HepG2 (cell line): ENCODE results near the gene STX7. TPM values are rescaled to one million over a fixed set of nuclear protein-coding genes. Genes with fewer than 3 reads are reported as not detected.

Experiments
- ATAC-seq: fragments of 200-7000 bp; cut with Tn5 transposase; 3 replicates; pipeline ENCODE4 v1.9.1; 2020; ENCODE audit warnings: mild to moderate bottlenecking, moderate library complexity
- BruUV-seq: library from RNA; stranded (reverse); fragments of 400-500 nt; replicated peaks from 2 replicates; lab custom pipeline; 2021; lab: Mats Ljungman, UMichigan
- CTCF ChIA-PET: fragments of 300-600 bp; formaldehyde crosslinking; extraction: SDS; loops from one replicate; lab custom pipeline; 2021; ENCODE audit warnings: low total read pairs, inconsistent platforms, low intra/inter-chr PET ratio; lab: Yijun Ruan, JAX
- POLR2A ChIA-PET: fragments of 350-600 bp; sonication (Branson Sonifier 250); formaldehyde crosslinking; loops from one replicate; lab custom pipeline; 2020; ENCODE audit warnings: antibody characterized with exemption, inconsistent platforms; lab: Yijun Ruan, JAX
- DNase-seq: peaks from one replicate; pipeline ENCODE4 v3.0.0-alpha.2; 2015; ENCODE audit warnings: low spot score
- FAIRE-seq: peaks from 3 replicates; lab custom pipeline; 2011; peaks lifted over from hg19 to GRCh38; lab: Jason Lieb, UNC
- H2AFZ ChIP-seq: one replicate; pipeline ENCODE4 v1.6.1; 2011; ENCODE audit warnings: low read length, inconsistent platforms
- H3K27ac ChIP-seq: fragments of 300-600 bp; 3 replicates; pipeline ENCODE4 v1.8.0; 2011; ENCODE audit warnings: mixed run types, mild to moderate bottlenecking, mixed read lengths, low read length, inconsistent platforms; ENCODE audit not compliant: insufficient read depth; ENCODE audit errors: extremely low read length
- H3K27me3 ChIP-seq, 2 experiments: fragments of 200-600 bp in 1 of 2; 2 replicates in 1 of 2; 3 replicates in 1 of 2; pipeline versions ENCODE4 v1.6.0 to v1.8.0; 2011; ENCODE audit warnings: low read length in 2 of 2, mild to moderate bottlenecking in 2 of 2, moderate library complexity in 2 of 2, inconsistent platforms in 1 of 2; ENCODE audit not compliant: insufficient read depth in 2 of 2, control insufficient read depth in 1 of 2
- H3K36me3 ChIP-seq, 2 experiments: fragments of 200-600 bp in 1 of 2; replicated peaks in 1 of 2; 2 replicates in 1 of 2; 3 replicates in 1 of 2; pipeline versions ENCODE4 v1.5.1 to v1.8.0; 2011; ENCODE audit warnings: low read length in 2 of 2, inconsistent platforms in 1 of 2; ENCODE audit not compliant: insufficient read depth in 2 of 2, control insufficient read depth in 1 of 2
- H3K4me1 ChIP-seq: 2 replicates; pipeline ENCODE4 v1.5.1; 2012; ENCODE audit warnings: low read length, inconsistent platforms; ENCODE audit not compliant: insufficient read depth
- H3K4me2 ChIP-seq: 2 replicates; pipeline ENCODE4 v1.6.0; 2011; ENCODE audit warnings: low read depth, low read length, inconsistent platforms
- H3K4me3 ChIP-seq, 3 experiments: fragments of 200-600 bp in 1 of 3; sonication (generic), shearing (Covaris generic) in 1 of 3; replicated peaks in 1 of 3; 2 replicates each; pipeline ENCODE4 v1.5.1; 2011 to 2016; ENCODE audit warnings: low read length in 3 of 3, inconsistent platforms in 2 of 3, low read depth in 2 of 3, mild to moderate bottlenecking in 2 of 3, control low read depth in 1 of 3, mixed read lengths in 1 of 3; ENCODE audit not compliant: insufficient read depth in 1 of 3
- H3K79me2 ChIP-seq: one replicate; pipeline ENCODE4 v1.6.1; 2011; ENCODE audit warnings: low read length, inconsistent platforms; ENCODE audit not compliant: insufficient read depth
- H3K9ac ChIP-seq: 2 replicates; pipeline ENCODE4 v1.6.0; 2011; ENCODE audit warnings: mild to moderate bottlenecking, low read depth, low read length, inconsistent platforms; ENCODE audit not compliant: insufficient read depth
- H3K9me3 ChIP-seq: 2 replicates; pipeline ENCODE4 v1.5.1; 2012; ENCODE audit warnings: mild to moderate bottlenecking, low read length
- H4K20me1 ChIP-seq: 2 replicates; pipeline ENCODE4 v1.6.0; 2011; ENCODE audit warnings: inconsistent platforms, mild to moderate bottlenecking, low read length, moderate library complexity; ENCODE audit not compliant: insufficient read depth
- AFF4 ChIP-seq: sonication (generic); formaldehyde crosslinking; IDR thresholded peaks from 2 replicates; pipeline ENCODE4 v1.4.0; 2020; ENCODE audit warnings: missing genetic modification reagents
- in situ Hi-C: cut with HindIII; loops from 2 replicates; pipeline ENCODE4 v1.10.0; 2017; ENCODE audit warnings: low pct_unique_long_range_greater_than_20kb; ENCODE audit not compliant: extremely low pct_ligation_motif_present
- intact Hi-C: fragments of 100-400 bp; cut with micrococcal nuclease; formaldehyde crosslinking; loops from one replicate; pipeline ENCODE4 v1.10.0; 2022; ENCODE audit not compliant: unreplicated experiment
- polyA plus RNA-seq, 8 experiments: library from polyadenylated mRNA; depleted of rRNA in 3 of 8; stranded (reverse) in 7 of 8; unstranded in 1 of 8; fragments of >200 nt; fragmentation: Illumina TruSeq in 4 of 8; extraction: Trizol in 4 of 8; gene quantifications; 2 replicates each; pipeline versions ENCODE4 v1.2.1 to v1.2.3, GENCODE V29; 2011 to 2016; ENCODE audit warnings: low read depth in 4 of 8, missing spikeins in 1 of 8, mixed read lengths in 1 of 8; ENCODE audit not compliant: insufficient read depth in 1 of 8
- total RNA-seq, 5 experiments: library from RNA; depleted of rRNA; stranded (reverse); fragments of >200 nt; fragmentation: Illumina TruSeq; extraction: Trizol; gene quantifications; 2 replicates each; pipeline ENCODE4 v1.2.3, GENCODE V29; 2016; ENCODE audit warnings: low read depth in 1 of 5

Gene STX7
- total and polyA plus RNA-seq, 2 of the 13 experiments (the other 11 are each of a cell fraction or from before 2014, with no cell fraction given): 28.0 to 34.7 TPM

DNA sequence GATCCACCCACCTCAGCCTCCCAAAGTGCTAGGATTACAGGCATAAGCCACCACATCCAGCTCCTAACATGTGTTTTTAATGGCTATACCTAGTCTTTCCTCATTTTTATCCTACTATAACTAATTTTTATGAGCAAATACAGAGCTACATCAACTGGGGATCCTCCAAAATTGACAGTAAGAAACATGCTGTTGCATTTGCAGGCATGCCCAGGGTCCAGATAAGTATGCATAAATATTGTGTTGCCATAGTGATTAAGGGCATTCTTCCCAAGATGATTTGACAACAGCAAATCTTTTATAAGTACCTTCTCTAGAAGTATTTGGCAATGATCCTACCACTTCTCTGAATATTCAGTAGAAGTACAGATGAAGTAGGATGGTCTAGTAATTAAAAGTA is 69.7 kb downstream of the STX7 start:
- ATAC-seq: no peak
- POLR2A ChIA-PET: no interaction called here

More for the DNA sequence above, 69.7 kb downstream of the STX7 start:
- FAIRE-seq (no peak), DNase-seq (no peak)
- in situ Hi-C loops: no loop called here
- Histone ChIP-seq H3K9ac (no peak overlapping the region), H3K4me2 (no peak overlapping the region), H3K79me2 (no peaks in the 10 kb centered on the region), H3K36me3 (no peaks in the 10 kb centered on the region), H3K4me3 (no peak overlapping the region), H3K27ac (no peak overlapping the region), H2AFZ (no peak overlapping the region), H3K4me1 (no peaks in the 10 kb centered on the region), H3K9me3 (peaks cover 22% of the 10 kb centered on the region), H3K27me3 (no peaks in the 10 kb centered on the region), H4K20me1 (no peaks in the 10 kb centered on the region)
- intact Hi-C loops: no loop called here
- CTCF ChIA-PET: no interaction called here
- no TSS peak for BruUV-seq
- no peak for TF ChIP-seq AFF4 (CRISPR knock-in tag)
